Neural cell (in vitro differentiated cells): Measurements from ENCODE around the gene RAB6A. TPM values are rescaled to one million over a fixed set of nuclear protein-coding genes. Genes with fewer than 3 reads are reported as not detected.

Experiments used
- H2AFZ ChIP-seq: fragments of 200-600, 300-800 bp; sonication (generic), shearing (Covaris generic); 2 replicates; pipeline ENCODE4 v1.6.0; 2014; ENCODE audit warnings: low read depth, mild to moderate bottlenecking, antibody characterized with exemption, low read length, moderate library complexity
- H3F3A ChIP-seq: fragments of 200-600 bp; shearing (Covaris generic); 2 replicates; pipeline ENCODE4 v1.6.1; 2016; ENCODE audit warnings: mild to moderate bottlenecking, moderate library complexity, mixed read lengths, antibody characterized with exemption, low read length; ENCODE audit not compliant: insufficient read depth, poor library complexity, severe bottlenecking
- H3K27ac ChIP-seq: fragments of 200-600, 300-800 bp; sonication (generic), shearing (Covaris generic); 2 replicates; pipeline ENCODE4 v1.5.1; 2014; ENCODE audit warnings: mild to moderate bottlenecking, low read length, moderate library complexity
- H3K27me3 ChIP-seq: fragments of 300-800, 200-600 bp; sonication (generic), shearing (Covaris generic); 2 replicates; pipeline ENCODE4 v1.6.0; 2014; ENCODE audit warnings: mild to moderate bottlenecking, low read depth, low read length, moderate library complexity; ENCODE audit not compliant: insufficient read depth
- H3K36me3 ChIP-seq: fragments of 300-800, 200-600 bp; sonication (generic), shearing (Covaris generic); 2 replicates; pipeline ENCODE4 v1.5.1; 2014; ENCODE audit warnings: mild to moderate bottlenecking, antibody characterized with exemption, low read length, moderate library complexity; ENCODE audit not compliant: insufficient read depth
- H3K4me2 ChIP-seq: fragments of 300-800, 200-600 bp; sonication (generic), shearing (Covaris generic); 2 replicates; pipeline ENCODE4 v1.6.0; 2014; ENCODE audit warnings: mild to moderate bottlenecking, low read length
- H3K4me3 ChIP-seq: fragments of 300-800, 200-600 bp; sonication (generic), shearing (Covaris generic); 2 replicates; pipeline ENCODE4 v1.5.1; 2014; ENCODE audit warnings: mild to moderate bottlenecking, low read length, moderate library complexity
- H3K79me2 ChIP-seq: fragments of 200-600 bp; shearing (Covaris generic); replicated peaks from 2 replicates; pipeline ENCODE4 v1.6.0; 2014; ENCODE audit warnings: mild to moderate bottlenecking, low read length, moderate library complexity; ENCODE audit not compliant: insufficient read depth
- H3K9ac ChIP-seq: fragments of 300-800, 200-600 bp; sonication (generic), shearing (Covaris generic); 2 replicates; pipeline ENCODE4 v1.6.1; 2016; ENCODE audit warnings: mild to moderate bottlenecking, low read length, mixed read lengths
- H3K9me2 ChIP-seq: fragments of 200-600 bp; shearing (Covaris generic); 2 replicates; pipeline ENCODE4 v1.6.1; 2016; ENCODE audit warnings: mild to moderate bottlenecking, low read length, mixed read lengths; ENCODE audit not compliant: insufficient read depth
- H3K9me3 ChIP-seq: fragments of 200-600, 300-800 bp; sonication (generic), shearing (Covaris generic); 2 replicates; pipeline ENCODE4 v1.6.1; 2016; ENCODE audit warnings: mild to moderate bottlenecking, mixed run types, low read length, moderate library complexity, mixed read lengths
- H4K20me1 ChIP-seq: fragments of 200-600 bp; shearing (Covaris generic); 2 replicates; pipeline ENCODE4 v1.6.1; 2016; ENCODE audit warnings: mild to moderate bottlenecking, mixed run types; ENCODE audit not compliant: insufficient read depth
- EP300 ChIP-seq: fragments of 450-650 bp; conservative IDR thresholded peaks from 2 replicates; pipeline ENCODE4 v1.6.1; 2014; ENCODE audit warnings: antibody characterized with exemption, mild to moderate bottlenecking, moderate library complexity; ENCODE audit not compliant: poor library complexity, severe bottlenecking
- EZH2 ChIP-seq: fragments of 200-600, 300-800 bp; shearing (Covaris generic), sonication (generic); IDR thresholded peaks from 2 replicates; pipeline ENCODE4 v1.6.1; 2014; ENCODE audit warnings: antibody characterized with exemption, low read length, borderline replicate concordance, mild to moderate bottlenecking; ENCODE audit not compliant: insufficient read depth, poor library complexity, severe bottlenecking
- MXI1 ChIP-seq: fragments of 450-650 bp; conservative IDR thresholded peaks from 2 replicates; pipeline ENCODE4 v1.6.1; 2014; ENCODE audit warnings: antibody characterized with exemption, mild to moderate bottlenecking; ENCODE audit not compliant: poor library complexity, severe bottlenecking
- POLR2AphosphoS5 ChIP-seq: IDR thresholded peaks from 2 replicates; pipeline ENCODE4 v1.6.1; 2012
- RAD21 ChIP-seq: fragments of 450-650 bp; conservative IDR thresholded peaks from 2 replicates; pipeline ENCODE4 v1.6.1; 2014; ENCODE audit warnings: antibody characterized with exemption, mild to moderate bottlenecking, moderate library complexity
- SMC3 ChIP-seq: fragments of 450-650 bp; conservative IDR thresholded peaks from 2 replicates; pipeline ENCODE4 v1.6.1; 2014; ENCODE audit warnings: antibody characterized with exemption, mild to moderate bottlenecking, moderate library complexity; ENCODE audit not compliant: poor library complexity
- TAF1 ChIP-seq: IDR thresholded peaks from 2 replicates; pipeline ENCODE4 v1.6.1; 2012; ENCODE audit warnings: low read depth
- polyA plus RNA-seq: library from polyadenylated mRNA; depleted of rRNA; stranded (reverse); fragments of >200 nt; gene quantifications from 2 replicates; pipeline ENCODE4 v1.2.3, GENCODE V29; 2014
- TF ChIP-seq, protein P1 (sequence below): fragments of 450-650 bp; IDR thresholded peaks from 2 replicates; pipeline ENCODE4 v1.5.1; 2014; ENCODE audit warnings: antibody characterized with exemption, mild to moderate bottlenecking, moderate library complexity; ENCODE audit not compliant: poor library complexity, severe bottlenecking
- TF ChIP-seq, protein P2 (sequence below): IDR thresholded peaks from 2 replicates; pipeline ENCODE4 v1.6.1; 2012; ENCODE audit warnings: borderline replicate concordance

Gene RAB6A
- polyA plus RNA-seq, 1 donor from 2014 or later, result 155 TPM

- no peak within 1 kb of the TSS for H2AFZ ChIP-seq
- no peaks in the 10 kb centered on the region for H3K9me2 ChIP-seq
- no peaks in the 10 kb centered on the region for H3K9me3 ChIP-seq
- no peaks in the 10 kb centered on the region for H3K79me2 ChIP-seq
- no peaks in the 10 kb centered on the region for H3F3A ChIP-seq
- no peaks in the 10 kb centered on the region for H3K36me3 ChIP-seq
- no peak within 1 kb of the TSS for H3K4me2 ChIP-seq
- H3K27me3 ChIP-seq, result no peaks in the 10 kb centered on the region
- no peak within 1 kb of the TSS for H3K4me3 ChIP-seq
- TF ChIP-seq TAF1 (no peak), RAD21 (no peak), SMC3 (no peak), POLR2AphosphoS5 (no peak), EZH2 (no peak), MXI1 (no peak)
- TF ChIP-seq, protein P1, sequence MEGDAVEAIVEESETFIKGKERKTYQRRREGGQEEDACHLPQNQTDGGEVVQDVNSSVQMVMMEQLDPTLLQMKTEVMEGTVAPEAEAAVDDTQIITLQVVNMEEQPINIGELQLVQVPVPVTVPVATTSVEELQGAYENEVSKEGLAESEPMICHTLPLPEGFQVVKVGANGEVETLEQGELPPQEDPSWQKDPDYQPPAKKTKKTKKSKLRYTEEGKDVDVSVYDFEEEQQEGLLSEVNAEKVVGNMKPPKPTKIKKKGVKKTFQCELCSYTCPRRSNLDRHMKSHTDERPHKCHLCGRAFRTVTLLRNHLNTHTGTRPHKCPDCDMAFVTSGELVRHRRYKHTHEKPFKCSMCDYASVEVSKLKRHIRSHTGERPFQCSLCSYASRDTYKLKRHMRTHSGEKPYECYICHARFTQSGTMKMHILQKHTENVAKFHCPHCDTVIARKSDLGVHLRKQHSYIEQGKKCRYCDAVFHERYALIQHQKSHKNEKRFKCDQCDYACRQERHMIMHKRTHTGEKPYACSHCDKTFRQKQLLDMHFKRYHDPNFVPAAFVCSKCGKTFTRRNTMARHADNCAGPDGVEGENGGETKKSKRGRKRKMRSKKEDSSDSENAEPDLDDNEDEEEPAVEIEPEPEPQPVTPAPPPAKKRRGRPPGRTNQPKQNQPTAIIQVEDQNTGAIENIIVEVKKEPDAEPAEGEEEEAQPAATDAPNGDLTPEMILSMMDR, result no peak
- no peaks in the 10 kb centered on the region for H4K20me1 ChIP-seq
- H3K27ac ChIP-seq, result no peak within 1 kb of the TSS
- no peak within 1 kb of the TSS for H3K9ac ChIP-seq
Observed at GRCh38 chr11:73645972-73646631, 114.8 kb downstream of the RAB6A start, which contains the start of gene PLEKHB1. PLEKHB1 (plus strand) TSS chr11:73646581; CDS start chr11:73646609, 28 bp downstream.

DNA sequence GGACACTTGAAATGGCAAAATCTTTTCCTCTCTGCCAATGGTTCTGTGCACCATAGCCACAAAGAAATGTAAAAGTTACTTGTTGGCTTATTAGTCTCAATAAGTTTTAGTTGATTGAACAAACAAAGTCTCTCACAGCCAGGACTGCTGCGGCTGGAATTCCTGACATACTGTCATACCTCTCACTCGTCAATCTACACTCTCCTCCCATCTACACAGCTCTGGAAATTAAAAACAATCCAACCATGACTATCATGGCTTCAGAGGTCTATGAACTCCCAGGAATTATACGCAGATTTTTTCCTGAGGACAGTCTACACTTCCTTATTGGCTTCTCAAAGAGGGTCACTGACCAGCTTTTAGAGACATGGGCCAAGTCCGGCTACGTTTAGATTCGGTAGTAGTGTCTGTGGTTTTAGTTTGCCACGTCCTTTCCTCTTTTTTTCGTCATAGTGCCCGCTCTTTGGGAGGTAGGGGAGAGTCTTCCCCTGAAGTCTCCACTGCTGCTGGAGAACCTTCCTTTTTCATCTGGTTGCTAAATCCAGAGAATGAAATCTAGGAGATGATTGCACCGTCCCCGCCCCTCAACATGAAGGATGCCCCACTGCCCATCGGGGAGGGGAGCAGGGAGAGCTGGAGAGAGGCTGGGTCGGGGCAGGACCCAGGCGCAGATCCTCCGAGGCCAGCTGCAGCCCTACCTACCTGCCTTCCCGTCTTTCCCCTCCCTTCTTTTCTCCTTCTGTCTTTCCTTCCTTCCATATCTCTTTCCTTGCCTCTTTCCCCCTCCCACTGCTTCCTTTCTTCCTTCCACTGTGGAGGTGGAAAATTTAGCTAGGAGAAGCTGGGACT, 115.5 kb downstream of the RAB6A start:
- H3K9me3 ChIP-seq, result no peaks in the 10 kb centered on the region
- no peak overlapping the region for H3K4me2 ChIP-seq
- H3K9ac ChIP-seq, result no peak overlapping the region
- no peaks in the 10 kb centered on the region for H3K9me2 ChIP-seq
- H3F3A ChIP-seq, result no peaks in the 10 kb centered on the region
- no peaks in the 10 kb centered on the region for H3K27me3 ChIP-seq
- no peak overlapping the region for H3K4me3 ChIP-seq
- no peak for TF ChIP-seq EZH2
- no peak for TF ChIP-seq EP300
- TF ChIP-seq SMC3, result no peak
- TF ChIP-seq, protein P2, sequence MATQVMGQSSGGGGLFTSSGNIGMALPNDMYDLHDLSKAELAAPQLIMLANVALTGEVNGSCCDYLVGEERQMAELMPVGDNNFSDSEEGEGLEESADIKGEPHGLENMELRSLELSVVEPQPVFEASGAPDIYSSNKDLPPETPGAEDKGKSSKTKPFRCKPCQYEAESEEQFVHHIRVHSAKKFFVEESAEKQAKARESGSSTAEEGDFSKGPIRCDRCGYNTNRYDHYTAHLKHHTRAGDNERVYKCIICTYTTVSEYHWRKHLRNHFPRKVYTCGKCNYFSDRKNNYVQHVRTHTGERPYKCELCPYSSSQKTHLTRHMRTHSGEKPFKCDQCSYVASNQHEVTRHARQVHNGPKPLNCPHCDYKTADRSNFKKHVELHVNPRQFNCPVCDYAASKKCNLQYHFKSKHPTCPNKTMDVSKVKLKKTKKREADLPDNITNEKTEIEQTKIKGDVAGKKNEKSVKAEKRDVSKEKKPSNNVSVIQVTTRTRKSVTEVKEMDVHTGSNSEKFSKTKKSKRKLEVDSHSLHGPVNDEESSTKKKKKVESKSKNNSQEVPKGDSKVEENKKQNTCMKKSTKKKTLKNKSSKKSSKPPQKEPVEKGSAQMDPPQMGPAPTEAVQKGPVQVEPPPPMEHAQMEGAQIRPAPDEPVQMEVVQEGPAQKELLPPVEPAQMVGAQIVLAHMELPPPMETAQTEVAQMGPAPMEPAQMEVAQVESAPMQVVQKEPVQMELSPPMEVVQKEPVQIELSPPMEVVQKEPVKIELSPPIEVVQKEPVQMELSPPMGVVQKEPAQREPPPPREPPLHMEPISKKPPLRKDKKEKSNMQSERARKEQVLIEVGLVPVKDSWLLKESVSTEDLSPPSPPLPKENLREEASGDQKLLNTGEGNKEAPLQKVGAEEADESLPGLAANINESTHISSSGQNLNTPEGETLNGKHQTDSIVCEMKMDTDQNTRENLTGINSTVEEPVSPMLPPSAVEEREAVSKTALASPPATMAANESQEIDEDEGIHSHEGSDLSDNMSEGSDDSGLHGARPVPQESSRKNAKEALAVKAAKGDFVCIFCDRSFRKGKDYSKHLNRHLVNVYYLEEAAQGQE, result no peak
- no peak for TF ChIP-seq TAF1
- TF ChIP-seq, protein P1, result no peak
- no peak for TF ChIP-seq MXI1
- TF ChIP-seq RAD21, result no peak
- no peak for TF ChIP-seq POLR2AphosphoS5
- H2AFZ ChIP-seq, result no peak overlapping the region
- no peaks in the 10 kb centered on the region for H3K79me2 ChIP-seq
- no peak overlapping the region for H3K27ac ChIP-seq
- no peaks in the 10 kb centered on the region for H4K20me1 ChIP-seq
- no peaks in the 10 kb centered on the region for H3K36me3 ChIP-seq
